Astrocyte of the hippocampus (primary cell): Measurements from ENCODE around the gene HCK.

ENCODE experiments used
- DNase-seq: peaks from one replicate; pipeline ENCODE4 v3.0.0; 2011; ENCODE audit warnings: low read depth, low spot score

HCK gene

DNA sequence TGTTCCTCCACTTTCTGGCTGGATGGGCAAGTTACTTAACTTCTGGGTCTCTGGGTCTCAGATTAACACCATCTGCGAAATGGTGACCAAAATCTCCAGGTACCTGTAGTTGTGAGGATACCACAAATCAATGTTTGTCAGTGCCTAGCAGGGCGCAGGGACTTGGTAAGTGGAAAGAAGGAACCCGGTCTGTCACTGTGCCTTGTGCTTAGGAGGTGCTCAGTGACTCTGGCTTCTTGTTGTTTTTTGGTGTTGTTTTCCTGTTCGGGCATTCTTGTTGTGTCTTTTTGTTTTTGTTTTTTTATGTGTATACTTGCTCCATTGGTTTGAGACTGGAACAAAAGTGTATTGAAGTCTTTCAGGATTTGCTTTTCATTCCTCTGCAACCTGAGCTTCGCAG is 75.3 kb downstream of the HCK start:
- no peak for DNase-seq

DNA sequence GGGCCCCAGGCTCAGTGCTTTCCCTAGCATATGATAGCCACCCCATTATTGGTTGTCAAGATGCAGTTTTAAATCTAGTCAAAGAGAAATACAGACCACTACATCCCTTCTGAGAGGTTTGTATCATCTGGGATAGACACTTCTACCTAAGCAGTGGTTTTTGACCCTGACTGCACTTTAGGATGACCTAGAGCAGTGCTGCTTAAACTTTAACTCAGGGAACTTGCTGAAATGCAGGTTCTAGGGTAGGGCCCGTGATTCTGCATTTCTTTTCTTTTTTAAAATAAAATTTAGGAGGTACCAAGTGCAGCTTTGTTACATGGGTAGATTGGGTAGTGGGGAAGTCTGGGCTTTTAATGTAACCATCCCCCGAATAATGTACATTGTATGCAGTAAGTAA is 76.1 kb downstream of the HCK start:
- DNase-seq: no peak

DNA sequence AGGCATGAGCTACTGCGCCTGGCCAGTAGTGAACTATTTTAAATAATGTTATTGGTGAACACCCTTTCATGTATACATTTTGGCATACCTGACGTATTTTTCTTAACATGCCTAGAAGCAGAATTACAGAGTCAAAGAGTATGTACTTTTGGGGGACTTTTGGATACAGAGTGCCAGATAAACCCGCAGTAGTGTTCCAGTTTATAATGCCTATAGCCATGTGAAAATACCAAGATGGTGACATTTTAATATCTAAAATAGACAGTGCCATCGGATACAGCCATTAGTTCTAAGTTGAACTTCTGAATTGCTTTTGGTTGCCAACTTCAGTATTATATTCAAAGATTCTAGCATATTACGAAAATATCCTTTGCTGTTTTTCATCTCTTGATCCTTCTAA is 77.8 kb downstream of the HCK start:
- no peak for DNase-seq

DNA sequence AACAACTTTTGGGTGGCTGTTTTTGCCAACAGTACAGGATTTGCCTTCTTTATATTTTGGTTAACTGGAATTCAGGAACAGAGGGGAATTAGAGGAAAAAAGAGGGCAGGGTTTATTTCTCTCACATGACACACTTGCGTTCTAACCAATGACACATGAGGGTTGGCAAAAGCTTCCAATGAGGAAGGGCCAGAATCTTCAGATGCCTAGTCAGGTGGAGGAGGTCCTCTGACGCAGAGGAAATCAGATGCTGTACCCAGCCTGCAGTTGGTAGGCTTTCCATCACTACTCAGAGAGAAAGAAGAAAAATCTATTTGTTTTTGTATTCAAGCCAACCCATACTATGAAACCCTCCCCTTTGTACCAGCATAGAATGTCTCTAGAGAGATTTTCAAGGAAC is 78.3 kb downstream of the HCK start:
- DNase-seq: no peak

DNA sequence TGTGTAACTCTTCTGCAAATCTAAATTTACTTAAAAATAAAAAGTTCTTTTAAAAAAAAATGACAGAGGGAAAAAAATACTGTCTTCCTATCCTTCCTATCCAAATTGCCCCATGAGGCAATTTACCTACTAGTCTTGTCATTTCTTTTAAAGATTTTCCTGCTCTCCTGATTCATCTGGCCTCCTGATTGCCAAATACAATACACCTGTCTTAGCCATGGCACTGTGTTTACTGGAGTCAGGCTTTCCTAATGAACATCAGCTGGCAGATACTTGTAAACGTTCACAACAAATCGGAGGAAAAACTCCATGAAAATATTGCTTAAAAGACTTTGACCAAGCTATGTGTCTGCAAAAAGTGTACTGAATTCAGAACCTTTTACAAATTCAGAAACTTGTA is 78.9 kb downstream of the HCK start:
- no peak for DNase-seq

DNA sequence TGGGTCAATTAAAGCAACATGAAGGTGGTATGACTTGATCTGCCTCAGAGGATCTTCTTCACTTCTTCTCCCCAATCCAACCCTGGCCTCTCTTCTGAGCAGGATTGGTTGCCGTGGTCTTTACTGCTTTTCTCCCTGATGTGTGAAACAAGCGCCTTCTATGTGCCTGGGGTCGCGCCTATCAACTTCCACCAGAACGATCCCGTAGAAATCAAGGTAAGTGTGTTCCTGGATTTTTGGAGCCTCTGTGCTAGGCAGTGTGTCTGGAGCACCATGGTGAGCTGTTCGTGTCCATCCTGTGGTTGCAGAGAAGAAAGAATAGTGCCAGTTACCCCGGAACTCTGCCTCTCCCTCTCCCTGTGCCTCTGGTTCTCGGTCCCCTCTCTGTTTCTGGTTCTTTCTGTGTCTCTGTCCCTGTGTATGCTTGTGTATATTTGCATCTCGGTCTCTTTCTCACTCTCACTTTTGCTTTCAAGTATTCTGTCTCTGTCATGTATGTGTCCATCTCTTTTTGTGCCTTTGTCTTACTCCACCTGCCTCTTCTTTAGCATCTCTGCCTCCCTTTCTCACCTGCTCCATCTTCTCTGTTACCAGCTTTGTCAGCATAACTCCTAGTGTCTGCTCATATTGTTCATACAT is 81.0 kb downstream of the HCK start:
- no peak for DNase-seq

DNA sequence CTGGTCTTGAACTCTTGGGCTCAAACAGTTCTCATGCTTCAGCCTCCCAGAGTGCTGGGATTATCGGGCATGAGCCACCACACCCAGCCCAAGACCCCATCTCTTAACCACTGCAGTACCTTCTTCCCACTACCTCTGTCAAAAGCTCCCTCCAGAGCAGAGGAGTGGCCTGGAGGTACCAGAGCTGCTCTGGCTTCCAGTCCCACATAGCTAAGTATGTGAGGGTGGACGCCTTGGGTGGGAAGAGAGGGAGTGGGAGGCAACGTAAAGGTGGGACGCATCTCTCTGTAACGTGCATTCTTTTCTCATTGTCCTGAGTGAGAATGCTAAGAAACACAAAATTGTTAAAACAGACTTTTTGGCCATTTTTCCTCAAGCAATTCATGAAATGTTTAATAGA is 82.0 kb downstream of the HCK start:
- no peak for DNase-seq

DNA sequence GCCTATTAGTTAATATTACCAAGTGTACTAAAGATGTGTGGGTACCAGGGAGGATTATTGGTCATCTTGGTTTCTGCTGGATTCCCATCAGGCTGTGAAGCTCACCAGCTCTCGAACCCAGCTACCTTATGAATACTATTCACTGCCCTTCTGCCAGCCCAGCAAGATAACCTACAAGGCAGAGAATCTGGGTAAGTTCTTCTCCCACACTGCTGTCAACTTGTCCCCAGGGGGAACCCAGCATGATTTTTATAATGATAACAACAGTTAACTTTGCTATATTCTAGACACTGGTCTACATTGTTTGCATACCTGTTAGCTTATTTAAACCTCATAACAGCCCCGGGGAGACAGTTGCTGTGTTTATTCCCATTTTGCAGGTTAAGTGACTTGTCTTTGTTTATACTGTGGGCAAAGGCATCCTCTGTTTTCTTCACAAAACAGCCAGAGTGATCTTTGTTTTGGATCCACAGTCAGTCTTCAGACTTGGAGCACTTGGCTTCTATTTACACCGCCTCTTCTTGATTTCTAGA is 84.0 kb downstream of the HCK start:
- no peak for DNase-seq

DNA sequence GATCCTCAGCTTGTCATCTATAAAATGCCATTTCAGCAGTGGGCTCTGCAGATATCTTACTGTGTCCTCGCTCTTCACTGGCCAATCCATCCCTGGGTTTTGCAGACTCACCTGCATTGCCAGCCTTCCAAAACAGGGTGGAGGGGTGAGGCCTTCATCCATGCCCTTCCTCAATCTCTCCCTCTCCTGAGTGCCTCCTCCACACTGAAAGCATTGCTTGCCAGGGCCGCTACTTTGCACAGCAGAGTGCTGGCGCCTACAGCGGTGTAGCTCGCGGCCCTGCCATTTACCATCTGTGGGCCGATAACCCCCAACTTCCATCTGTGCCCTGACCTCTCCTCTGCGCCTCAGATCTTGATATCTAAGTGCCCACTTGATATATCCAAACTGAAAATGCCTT is 86.9 kb downstream of the HCK start:
- no peak for DNase-seq

DNA sequence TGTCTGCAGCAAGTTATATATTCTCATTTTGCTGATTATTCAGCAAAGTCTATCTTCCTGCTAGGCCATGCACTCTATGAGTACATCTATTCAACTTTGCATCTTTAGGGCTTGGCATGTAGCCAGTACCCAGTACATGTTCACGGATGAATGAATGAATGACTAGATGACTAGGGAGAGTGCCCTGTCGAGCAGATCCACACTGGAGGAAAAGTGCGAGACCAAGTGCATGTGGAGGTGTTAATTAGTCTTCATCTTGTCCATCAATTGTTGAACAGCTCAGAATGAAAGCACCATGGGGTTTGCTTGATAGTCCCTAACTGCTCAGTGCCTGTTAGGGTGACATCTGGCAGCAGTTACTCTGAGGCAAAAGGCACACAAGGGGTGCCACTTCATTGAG is 87.9 kb downstream of the HCK start:
- DNase-seq: peak; percentile 23

DNA sequence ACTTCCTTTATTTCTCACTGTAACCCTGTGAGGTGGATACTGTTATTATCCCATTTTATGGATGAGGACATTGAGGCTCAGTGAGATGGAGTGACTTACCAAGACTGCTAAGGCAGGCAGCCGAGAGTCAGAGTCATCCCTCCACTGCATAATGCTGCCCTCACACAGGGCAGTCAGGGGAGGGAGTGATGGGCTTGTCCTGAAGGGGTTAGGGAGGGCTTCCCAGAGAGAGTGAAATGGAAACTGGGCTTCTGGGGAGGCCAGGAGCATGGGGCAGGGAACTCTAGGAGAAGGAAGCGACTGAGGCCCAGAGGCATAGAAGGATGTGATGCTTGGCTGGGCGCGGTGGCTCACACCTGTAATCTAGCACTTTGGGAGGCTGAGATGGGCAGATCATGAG is 88.6 kb downstream of the HCK start:
- DNase-seq: no peak

DNA sequence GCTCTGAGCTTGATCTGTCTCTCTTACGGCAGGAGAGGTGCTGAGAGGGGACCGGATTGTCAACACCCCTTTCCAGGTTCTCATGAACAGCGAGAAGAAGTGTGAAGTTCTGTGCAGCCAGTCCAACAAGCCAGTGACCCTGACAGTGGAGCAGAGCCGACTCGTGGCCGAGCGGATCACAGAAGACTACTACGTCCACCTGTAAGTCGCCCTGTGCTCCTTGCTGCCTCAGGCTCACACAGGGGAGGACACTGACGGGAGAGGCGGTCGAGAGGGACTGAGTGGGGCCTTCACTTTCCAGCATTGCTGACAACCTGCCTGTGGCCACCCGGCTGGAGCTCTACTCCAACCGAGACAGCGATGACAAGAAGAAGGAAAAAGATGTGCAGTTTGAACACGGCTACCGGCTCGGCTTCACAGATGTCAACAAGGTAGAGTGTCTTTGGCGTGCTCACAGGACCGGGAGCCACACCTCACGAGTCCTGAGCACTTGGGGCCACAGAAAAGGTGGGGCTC is 89.5 kb downstream of the HCK start:
- no peak for DNase-seq

DNA sequence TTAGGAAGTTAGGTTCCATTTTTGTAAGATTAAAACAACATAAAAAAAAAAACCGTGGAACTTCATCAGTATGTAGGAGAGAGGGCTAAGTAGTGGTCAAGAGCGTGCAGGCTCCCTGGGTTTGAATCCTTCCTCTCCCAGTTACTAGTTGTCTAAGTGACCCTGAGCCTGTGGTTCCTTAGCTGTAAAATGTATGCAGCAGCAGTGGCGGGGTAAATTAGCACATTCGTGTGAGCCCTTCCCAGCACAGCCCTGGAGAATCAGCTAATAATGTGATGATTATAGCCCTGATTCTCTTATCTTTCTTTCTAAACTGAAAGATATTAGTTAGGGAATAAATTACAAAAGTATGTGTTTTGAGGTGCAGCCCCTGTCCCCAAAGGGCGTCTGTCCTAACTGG is 90.0 kb downstream of the HCK start:
- no peak for DNase-seq

DNA sequence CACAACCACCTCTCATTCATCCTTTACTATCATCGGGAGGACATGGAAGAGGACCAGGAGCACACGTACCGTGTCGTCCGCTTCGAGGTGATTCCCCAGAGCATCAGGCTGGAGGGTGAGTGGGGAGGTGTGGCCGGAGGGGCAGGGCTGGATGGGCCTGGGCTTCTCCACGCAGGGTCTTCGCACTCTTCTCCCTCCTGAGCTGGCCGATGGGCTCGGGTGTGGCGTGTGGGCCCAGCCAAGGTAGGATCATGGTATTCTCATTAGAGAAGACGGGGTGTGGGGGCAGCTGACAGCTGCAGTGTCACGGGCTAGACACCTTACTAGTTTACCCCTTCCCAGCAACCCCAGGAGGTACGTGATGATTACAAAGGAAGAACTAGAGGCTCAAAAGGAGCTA is 90.9 kb downstream of the HCK start:
- no peak for DNase-seq

DNA sequence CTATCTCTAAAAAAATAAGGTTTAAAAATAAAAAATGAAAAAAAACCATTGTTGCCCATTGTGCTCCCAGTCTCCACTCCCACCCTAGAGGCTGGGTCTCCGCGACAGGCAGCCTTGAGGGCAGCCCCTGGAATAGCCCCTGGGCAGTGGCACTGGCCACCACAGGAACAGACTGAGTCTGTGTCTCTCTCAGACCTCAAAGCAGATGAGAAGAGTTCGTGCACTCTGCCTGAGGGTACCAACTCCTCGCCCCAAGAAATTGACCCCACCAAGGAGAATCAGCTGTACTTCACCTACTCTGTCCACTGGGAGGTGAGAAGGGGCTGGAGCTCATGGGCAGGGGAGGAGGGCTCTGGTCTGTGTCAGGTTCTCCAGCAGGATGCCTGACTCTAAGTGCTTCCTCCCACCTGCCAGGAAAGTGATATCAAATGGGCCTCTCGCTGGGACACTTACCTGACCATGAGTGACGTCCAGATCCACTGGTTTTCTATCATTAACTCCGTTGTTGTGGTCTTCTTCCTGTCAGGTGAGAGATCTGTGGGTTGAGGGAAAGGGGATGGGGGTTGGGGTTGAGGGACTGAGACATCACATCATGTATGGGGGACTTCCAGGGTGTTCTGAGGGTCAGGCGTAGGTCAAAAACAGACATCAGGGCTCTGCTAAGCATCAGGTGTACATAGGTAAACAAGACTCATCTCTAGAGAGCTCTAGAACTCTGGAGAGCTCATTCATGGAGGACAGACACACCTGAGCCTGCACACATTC is 93.0 kb downstream of the HCK start:
- DNase-seq: no peak

DNA sequence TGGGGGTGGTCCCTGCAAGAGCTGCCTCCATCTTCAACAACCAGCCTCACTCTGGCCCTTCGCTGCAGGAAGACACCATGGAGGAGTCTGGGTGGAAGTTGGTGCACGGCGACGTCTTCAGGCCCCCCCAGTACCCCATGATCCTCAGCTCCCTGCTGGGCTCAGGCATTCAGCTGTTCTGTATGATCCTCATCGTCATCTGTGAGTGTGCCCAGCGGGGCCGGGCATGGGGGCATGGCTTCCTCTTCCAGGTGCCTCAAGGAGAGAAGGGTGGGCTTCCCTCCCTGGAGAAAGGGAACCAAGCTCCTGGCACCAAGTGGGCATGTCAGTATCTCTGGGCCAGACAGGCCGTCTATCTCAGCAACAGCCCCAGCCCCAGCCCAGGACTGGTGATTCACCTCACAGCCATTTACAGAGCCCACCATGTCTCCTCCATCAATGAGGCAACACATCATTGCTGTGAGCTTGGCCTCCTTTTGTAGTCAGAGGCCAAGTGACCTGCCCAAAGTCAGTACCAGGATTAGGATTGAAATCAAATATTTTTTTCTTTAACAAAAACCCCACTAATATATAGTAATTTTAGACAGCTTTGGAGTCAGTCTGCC is 97.6 kb downstream of the HCK start:
- DNase-seq: peak; percentile 26

DNA sequence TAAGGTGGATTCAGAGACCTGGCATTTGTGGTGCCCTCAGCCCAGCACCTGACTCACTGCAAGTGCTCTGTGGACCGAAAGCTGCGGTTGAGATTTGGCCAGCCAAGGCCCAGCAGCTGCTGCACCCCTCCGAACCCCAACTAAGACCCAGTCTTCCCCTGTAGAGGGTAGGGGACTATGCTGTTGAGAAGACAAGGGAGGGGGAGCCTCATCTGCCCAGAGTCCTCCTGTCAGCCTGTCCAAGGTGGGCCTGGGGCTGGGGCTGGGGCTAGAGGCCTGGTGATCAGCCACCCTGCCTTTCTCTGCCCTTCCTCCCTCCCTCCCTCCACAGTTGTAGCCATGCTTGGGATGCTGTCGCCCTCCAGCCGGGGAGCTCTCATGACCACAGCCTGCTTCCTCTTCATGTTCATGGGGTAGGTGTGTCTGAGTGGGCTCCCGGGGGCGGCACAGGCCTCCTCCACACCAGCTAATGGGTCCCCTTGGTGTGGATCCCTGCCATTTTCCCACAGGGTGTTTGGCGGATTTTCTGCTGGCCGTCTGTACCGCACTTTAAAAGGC is 98.3 kb downstream of the HCK start:
- no peak for DNase-seq
